Stomach (tissue), 4 donors: ENCODE results near the gene OBP2B.

Source experiments
- CTCF ChIP-seq, 7 experiments: fragments of 450-650 bp in 4 of 7; fragments of 200-600 bp in 3 of 7; sonication (generic) in 3 of 7; IDR thresholded peaks; one replicate each; pipeline ENCODE4 v1.5.1; 2016 to 2019; ENCODE audit warnings: antibody characterized with exemption in 7 of 7, control low read depth in 2 of 7, mild to moderate bottlenecking in 1 of 7
- EP300 ChIP-seq: sonication (generic); formaldehyde crosslinking; IDR thresholded peaks from one replicate; pipeline ENCODE4 v1.6.1; 2017; ENCODE audit warnings: antibody characterized with exemption

GRCh38 chr9:133238851-133239532 is 29.9 kb upstream of the OBP2B start:
- TF ChIP-seq CTCF (IDR thresholded peaks at IDR 0.05) = peak in 4 of 7 experiments; percentile 28 to 64 (median 50)
- TF ChIP-seq EP300 = no peak
